ENCODE measurements around the gene OR1N2. TPM values are rescaled to one million over a fixed set of nuclear protein-coding genes. Genes with fewer than 3 reads are reported as not detected.

OR1N2 gene
- total RNA-seq, 4 donors from 2014 or later = not detected

GRCh38 chr9:122562134-122562760 lies 9.3 kb downstream of the OR1N2 start:
- DNase-seq = no peak
- no peaks in the 10 kb centered on the region for H3K4me1 ChIP-seq
- TF ChIP-seq CTCF (IDR thresholded peaks at IDR 0.05) = no peak
- TF ChIP-seq EP300 (IDR thresholded peaks at IDR 0.05; ENCODE audit: low read depth) = no peak
- no peak for TF ChIP-seq POLR2AphosphoS5 (IDR thresholded peaks at IDR 0.05)
- TF ChIP-seq POLR2A (IDR thresholded peaks at IDR 0.05) = no peak
- H3K27ac ChIP-seq = no peak overlapping the region
- H3K36me3 ChIP-seq = no peaks in the 10 kb centered on the region
- intact Hi-C loops (cut with DNase I; ENCODE audit: low total_unique reads) = no loop called here
- 40 to 100% methylated on average over 1 to 9 of the region's 9 CpGs for WGBS, 2 donors (ENCODE audit: low coverage in 1 of 2)
- H3K27me3 ChIP-seq = no peaks in the 10 kb centered on the region
- no peak overlapping the region for H3K4me3 ChIP-seq
- H3K9me3 ChIP-seq = no peaks in the 10 kb centered on the region
- in situ Hi-C loops (cut with MboI; ENCODE audit: low pct_ligation_motif_present in 1 of 4, low pct_unique_long_range_greater_than_20kb in 1 of 4, low sequenced_read_pairs in 3 of 4) = no loop called here

DNA sequence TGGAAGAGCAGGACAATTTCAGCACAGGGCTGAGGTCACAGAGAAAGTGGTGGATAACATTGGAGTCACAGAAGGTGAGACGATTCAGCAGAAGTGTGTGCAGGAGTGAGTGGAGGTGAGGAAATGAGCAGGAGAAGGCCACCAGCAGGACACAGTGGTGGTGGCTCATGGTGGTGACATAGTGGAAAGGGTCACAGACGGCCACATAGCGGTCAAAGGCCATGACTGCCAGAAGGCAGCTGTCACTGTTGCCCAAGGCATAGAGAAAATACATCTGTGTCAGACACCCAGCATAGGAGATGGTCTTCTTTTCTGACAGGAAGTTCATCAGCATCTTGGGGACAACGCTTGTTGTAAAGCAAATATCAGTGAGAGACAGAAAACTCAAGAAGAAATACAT lies 15.0 kb downstream of the OR1N2 start:
- H3K4me1 ChIP-seq = no peaks in the 10 kb centered on the region
- H3K27ac ChIP-seq = no peak overlapping the region
- H3K4me3 ChIP-seq = no peak overlapping the region
- WGBS, 2 donors (ENCODE audit: low coverage in 1 of 2) = 84 to 92% methylated on average over 2 to 4 of the region's 4 CpGs
- in situ Hi-C loops (cut with MboI; ENCODE audit: low pct_ligation_motif_present in 1 of 4, low pct_unique_long_range_greater_than_20kb in 1 of 4, low sequenced_read_pairs in 3 of 4) = no loop called here
- H3K27me3 ChIP-seq = no peaks in the 10 kb centered on the region
- H3K36me3 ChIP-seq = no peaks in the 10 kb centered on the region
- H3K9me3 ChIP-seq = no peaks in the 10 kb centered on the region
- intact Hi-C loops (cut with DNase I; ENCODE audit: low total_unique reads) = no loop called here
- DNase-seq = no peak
- no peak for TF ChIP-seq POLR2AphosphoS5 (IDR thresholded peaks at IDR 0.05)
- no peak for TF ChIP-seq CTCF (IDR thresholded peaks at IDR 0.05)
- no peak for TF ChIP-seq EP300 (IDR thresholded peaks at IDR 0.05; ENCODE audit: low read depth)
- no peak for TF ChIP-seq POLR2A (IDR thresholded peaks at IDR 0.05)

DNA sequence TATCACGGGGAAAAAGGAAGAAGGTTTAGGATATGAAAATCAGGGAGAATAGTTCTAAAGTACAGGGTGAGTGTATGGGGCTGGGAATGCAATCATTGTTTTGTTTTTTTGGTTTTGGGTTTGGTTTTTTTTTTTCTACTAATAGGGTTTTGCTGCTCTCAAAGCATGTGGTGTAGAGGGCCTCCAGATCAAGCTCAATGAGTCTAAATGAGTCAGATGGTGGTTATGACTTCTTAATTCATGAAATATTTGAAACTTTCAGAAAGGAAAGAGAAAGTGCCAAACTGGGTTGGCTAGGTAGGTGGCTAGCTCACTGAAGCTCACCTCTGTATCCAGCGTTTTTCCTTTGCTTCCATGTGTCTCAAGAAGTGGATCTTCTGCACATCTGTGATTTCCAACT lies 19.5 kb downstream of the OR1N2 start:
- no peak overlapping the region for H3K27ac ChIP-seq
- WGBS, 2 donors (ENCODE audit: low coverage in 1 of 2) = 35 to 45% methylated on average over 2 of the region's 2 CpGs
- no peak for DNase-seq
- in situ Hi-C loops (cut with MboI; ENCODE audit: low pct_ligation_motif_present in 1 of 4, low pct_unique_long_range_greater_than_20kb in 1 of 4, low sequenced_read_pairs in 3 of 4) = no loop called here
- H3K4me3 ChIP-seq = no peak overlapping the region
- intact Hi-C loops (cut with DNase I; ENCODE audit: low total_unique reads) = no loop called here
- no peaks in the 10 kb centered on the region for H3K27me3 ChIP-seq
- H3K36me3 ChIP-seq = no peaks in the 10 kb centered on the region
- TF ChIP-seq CTCF (IDR thresholded peaks at IDR 0.05) = no peak
- no peak for TF ChIP-seq POLR2AphosphoS5 (IDR thresholded peaks at IDR 0.05)
- TF ChIP-seq POLR2A (IDR thresholded peaks at IDR 0.05) = no peak
- no peak for TF ChIP-seq EP300 (IDR thresholded peaks at IDR 0.05; ENCODE audit: low read depth)
- no peaks in the 10 kb centered on the region for H3K4me1 ChIP-seq
- H3K9me3 ChIP-seq = no peaks in the 10 kb centered on the region

- intact Hi-C loops (cut with DNase I; ENCODE audit: low total_unique reads) = no loop called here
- WGBS, 2 donors (ENCODE audit: low coverage in 1 of 2) = 75 to 81% methylated on average over 5 of the region's 5 CpGs
- in situ Hi-C loops (cut with MboI; ENCODE audit: low pct_ligation_motif_present in 1 of 4, low pct_unique_long_range_greater_than_20kb in 1 of 4, low sequenced_read_pairs in 3 of 4) = no loop called here
- Histone ChIP-seq H3K27ac (no peak overlapping the region), H3K4me1 (no peaks in the 10 kb centered on the region), H3K27me3 (no peaks in the 10 kb centered on the region), H3K4me3 (no peak overlapping the region), H3K36me3 (no peaks in the 10 kb centered on the region), H3K9me3 (no peaks in the 10 kb centered on the region)
- no peak for DNase-seq
- no peak for TF ChIP-seq EP300 (IDR thresholded peaks at IDR 0.05; ENCODE audit: low read depth)
- TF ChIP-seq POLR2AphosphoS5 (IDR thresholded peaks at IDR 0.05) = no peak
- TF ChIP-seq CTCF (IDR thresholded peaks at IDR 0.05) = no peak
- no peak for TF ChIP-seq POLR2A (IDR thresholded peaks at IDR 0.05)
Measured at GRCh38 chr9:122579874-122580273, 27.0 kb downstream of the OR1N2 start.

Measured in transverse colon (tissue), 4 donors.